Measurements from ENCODE around the gene C1R.

DNA sequence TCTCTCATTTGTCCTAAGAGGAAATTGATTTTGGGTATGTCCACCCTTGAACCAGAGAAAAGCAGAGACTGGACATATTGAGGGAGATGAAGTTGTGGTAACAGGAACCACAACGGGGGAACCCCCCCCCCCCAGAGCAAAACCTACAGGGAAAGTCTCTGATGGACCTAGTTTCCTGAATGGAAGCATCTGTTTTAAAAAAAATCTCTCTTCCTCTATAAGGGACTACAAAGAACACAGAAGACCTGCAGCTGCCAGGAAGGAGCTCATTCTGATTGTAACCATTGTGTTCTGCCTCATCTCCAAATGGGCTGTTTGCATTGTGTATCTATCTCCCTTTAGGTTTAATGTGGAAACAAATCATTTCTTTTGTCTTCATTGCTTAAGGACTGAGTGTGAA is 18.3 kb downstream of the C1R start:
- TF ChIP-seq CTCF (conservative IDR thresholded peaks at IDR 0.05; ENCODE audit: low read length) (no peak), EZH2phosphoT487 (IDR thresholded peaks at IDR 0.05; ENCODE audit: borderline replicate concordance, low read depth, low read length) (no peak)
